AG04449 (cell line): ENCODE data around the gene ESR2.

Source experiments
- CTCF ChIA-PET: fragments of 350-600 bp; formaldehyde crosslinking; extraction: SDS; loops from one replicate; lab custom pipeline; 2021; ENCODE audit warnings: antibody characterized with exemption; lab: Yijun Ruan, JAX
- POLR2A ChIA-PET: fragments of 400-600, 350-600 bp; formaldehyde crosslinking; extraction: SDS; loops from one replicate; lab custom pipeline; 2020; ENCODE audit warnings: antibody characterized with exemption, inconsistent platforms; lab: Yijun Ruan, JAX
- DNase-seq: peaks from one replicate; pipeline ENCODE4 v3.0.0-alpha.2; 2010; ENCODE audit warnings: low read depth, low spot score
- H3K4me3 ChIP-seq: 2 replicates; pipeline ENCODE4 v1.5.1; 2011; ENCODE audit warnings: low read depth, mild to moderate bottlenecking, control low read depth, low read length
- CTCF ChIP-seq: IDR thresholded peaks from one replicate; pipeline ENCODE4 v1.5.1; 2011; ENCODE audit warnings: mild to moderate bottlenecking, moderate library complexity, low read length, control low read depth, inconsistent platforms; ENCODE audit not compliant: insufficient read depth; ENCODE audit errors: missing control alignments

The ESR2 gene

GRCh38 chr14:64278458-64278857 lies 15.7 kb downstream of the ESR2 start:
- no peak for TF ChIP-seq CTCF
- DNase-seq = no peak
- ChIA-PET POLR2A (no interaction called here), CTCF (interaction anchor here (2.8 kb wide), 1 partner anchor 16 kb away, joined by 12 read pairs; the partner anchor contains the start of gene ESR2)
- no peak overlapping the region for H3K4me3 ChIP-seq

DNA sequence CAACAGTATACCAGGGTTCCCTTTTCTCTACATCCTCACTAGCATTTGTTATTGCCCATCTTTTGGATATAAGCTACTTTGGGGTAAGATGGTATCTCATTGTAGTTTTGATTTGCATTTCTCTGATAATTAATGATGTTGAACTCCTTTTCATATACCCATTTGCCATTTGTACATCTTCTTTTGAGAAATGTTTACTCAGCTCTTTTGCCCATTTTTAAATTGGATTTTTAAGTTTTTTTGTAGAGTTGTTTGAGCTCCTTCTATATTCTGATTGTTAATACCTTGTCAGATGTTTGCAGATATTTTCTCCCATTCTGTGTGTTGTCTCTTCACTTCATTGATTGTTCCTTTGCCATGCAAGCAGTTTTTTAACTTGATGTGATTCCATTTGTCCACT lies 22.2 kb downstream of the ESR2 start:
- DNase-seq = no peak
- no peak for TF ChIP-seq CTCF
- POLR2A ChIA-PET = no interaction called here
- no peak overlapping the region for H3K4me3 ChIP-seq
- CTCF ChIA-PET = interaction anchor here (0.9 to 2.2 kb wide), 3 partner anchors 12 to 32 kb away, joined by 3 to 6 read pairs (median 4); no protein-coding TSS in a partner anchor

DNA sequence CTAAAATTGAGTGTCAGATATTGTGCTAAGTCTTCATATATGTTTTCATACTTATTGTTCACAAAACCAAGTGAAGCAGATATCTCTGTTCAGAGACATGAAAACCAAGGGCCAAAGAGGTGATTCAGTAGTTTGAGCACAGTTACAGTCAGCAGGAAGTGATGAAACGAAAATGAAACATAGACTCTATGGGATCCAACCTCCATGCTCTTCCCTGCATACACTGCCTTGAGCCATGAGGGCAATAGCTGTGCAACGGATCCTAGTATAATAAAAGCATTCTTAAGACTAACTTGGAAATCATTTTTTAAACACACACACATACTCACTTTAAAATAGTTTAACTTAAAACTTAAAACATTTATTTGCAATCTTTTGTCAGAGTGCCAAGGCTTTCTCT lies 27.9 kb downstream of the ESR2 start:
- POLR2A ChIA-PET = no interaction called here
- no peak overlapping the region for H3K4me3 ChIP-seq
- CTCF ChIA-PET = interaction anchor here (0.6 to 1.3 kb wide), 3 partner anchors 29 to 557 kb away, joined by 3 to 4 read pairs (median 4); no protein-coding TSS in a partner anchor
- DNase-seq = no peak
- no peak for TF ChIP-seq CTCF

DNA sequence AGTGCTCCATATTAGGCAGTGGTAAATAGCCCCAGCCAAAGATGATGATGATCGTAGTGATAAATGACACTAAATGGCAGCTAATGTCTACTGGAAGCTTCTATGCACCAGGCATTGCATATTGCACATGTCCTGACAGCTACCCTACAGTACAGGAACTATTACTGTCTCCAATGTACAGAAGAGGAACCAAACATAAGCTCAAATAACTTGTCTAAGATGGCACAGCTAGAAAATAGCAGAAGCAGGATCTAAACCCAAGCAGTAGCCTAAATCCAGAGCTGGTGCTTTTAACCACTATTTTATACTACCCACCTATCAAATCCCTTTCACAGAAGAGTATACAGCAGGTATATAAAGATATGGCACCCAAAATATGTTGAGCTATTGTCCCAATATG lies 28.9 kb downstream of the ESR2 start:
- no peak for TF ChIP-seq CTCF
- POLR2A ChIA-PET = no interaction called here
- CTCF ChIA-PET = interaction anchor here (0.8 to 1.3 kb wide), 2 partner anchors 30 to 39 kb away, joined by 4 read pairs; no protein-coding TSS in a partner anchor
- no peak for DNase-seq
- H3K4me3 ChIP-seq = no peak overlapping the region

- H3K4me3 ChIP-seq = no peak overlapping the region
- ChIA-PET CTCF (interaction anchor here (1.2 kb wide), 1 partner anchor 13 kb away, joined by 4 read pairs; no protein-coding TSS in a partner anchor), POLR2A (no interaction called here)
- DNase-seq = no peak
- TF ChIP-seq CTCF = no peak
Measured at GRCh38 chr14:64260418-64260817, 33.8 kb downstream of the ESR2 start.

DNA sequence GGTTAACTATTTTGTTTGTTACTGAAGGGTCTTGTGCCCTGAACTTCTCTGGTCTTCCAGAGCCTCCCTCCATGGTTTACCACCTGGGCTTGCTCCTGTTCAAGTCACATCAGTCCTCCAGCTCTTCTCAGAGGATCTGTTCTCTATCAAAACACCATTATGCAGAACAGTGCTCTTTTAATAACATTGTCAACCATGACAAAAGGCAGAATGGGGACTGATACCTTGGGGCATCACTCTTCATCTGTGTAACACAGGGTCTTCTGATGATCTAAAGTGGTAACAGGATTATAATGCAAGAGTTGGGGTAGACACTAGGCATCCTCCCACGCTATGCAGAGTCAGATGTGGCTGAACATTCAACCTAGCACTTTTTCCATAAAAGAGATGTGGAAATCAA lies 38.4 kb downstream of the ESR2 start:
- DNase-seq = no peak
- H3K4me3 ChIP-seq = no peak overlapping the region
- TF ChIP-seq CTCF = no peak
- ChIA-PET POLR2A (no interaction called here), CTCF (no interaction called here)
